OCI-LY1 (cell line): ENCODE data around the gene ART3.

ENCODE experiments used
- H2AFZ ChIP-seq: fragments of 200-600 bp; sonication (generic), shearing (Covaris generic); 2 replicates; pipeline ENCODE4 v1.6.0; 2014; ENCODE audit warnings: antibody characterized with exemption, mild to moderate bottlenecking, low read length
- H3F3A ChIP-seq: fragments of 200-600 bp; sonication (generic), shearing (Covaris generic); 2 replicates; pipeline ENCODE4 v1.6.0; 2014; ENCODE audit warnings: mild to moderate bottlenecking, antibody characterized with exemption, low read length, moderate library complexity; ENCODE audit not compliant: insufficient read depth
- H3K27ac ChIP-seq: fragments of 200-600 bp; sonication (generic); 2 replicates; pipeline ENCODE4 v1.5.1; 2014; ENCODE audit warnings: low read length, mixed run types, mild to moderate bottlenecking, low read depth; ENCODE audit not compliant: poor library complexity, severe bottlenecking
- H3K27me3 ChIP-seq: fragments of 200-600 bp; sonication (generic); 2 replicates; pipeline ENCODE4 v1.6.0; 2014; ENCODE audit warnings: antibody characterized with exemption, mild to moderate bottlenecking, low read length, moderate library complexity; ENCODE audit not compliant: insufficient read depth
- H3K36me3 ChIP-seq: fragments of 200-600 bp; sonication (generic); 2 replicates; pipeline ENCODE4 v1.6.1; 2014; ENCODE audit warnings: mild to moderate bottlenecking, antibody characterized with exemption, low read length, moderate library complexity, mixed read lengths; ENCODE audit not compliant: insufficient read depth
- H3K4me1 ChIP-seq: fragments of 200-600 bp; sonication (generic); 2 replicates; pipeline ENCODE4 v1.5.1; 2014; ENCODE audit warnings: mild to moderate bottlenecking, low read length, moderate library complexity; ENCODE audit not compliant: insufficient read depth, severe bottlenecking
- H3K4me2 ChIP-seq: fragments of 200-600 bp; sonication (generic), shearing (Covaris generic); 2 replicates; pipeline ENCODE4 v1.6.1; 2014; ENCODE audit warnings: low read length
- H3K4me3 ChIP-seq: fragments of 200-600 bp; sonication (generic); 2 replicates; pipeline ENCODE4 v1.5.1; 2014; ENCODE audit warnings: low read length, low read depth, mild to moderate bottlenecking, mixed read lengths; ENCODE audit not compliant: poor library complexity, severe bottlenecking
- H3K79me2 ChIP-seq: fragments of 200-600 bp; shearing (Covaris generic); 2 replicates; pipeline ENCODE4 v1.6.1; 2016; ENCODE audit warnings: mixed run types, low read length, mixed read lengths; ENCODE audit not compliant: insufficient read depth
- H3K9ac ChIP-seq: fragments of 200-600 bp; sonication (generic), shearing (Covaris generic); 2 replicates; pipeline ENCODE4 v1.6.1; 2014; ENCODE audit warnings: mild to moderate bottlenecking, low read length, mixed read lengths
- H3K9me2 ChIP-seq: fragments of 200-600 bp; sonication (generic), shearing (Covaris generic); 2 replicates; pipeline ENCODE4 v1.6.1; 2014; ENCODE audit warnings: low read depth, mild to moderate bottlenecking, low read length, mixed read lengths
- H3K9me3 ChIP-seq: fragments of 200-600 bp; shearing (Covaris generic); 2 replicates; pipeline ENCODE4 v1.6.1; 2014; ENCODE audit warnings: low read length, mixed read lengths
- H4K20me1 ChIP-seq: fragments of 200-600 bp; sonication (generic), shearing (Covaris generic); 2 replicates; pipeline ENCODE4 v1.6.0; 2016; ENCODE audit warnings: mild to moderate bottlenecking, low read length; ENCODE audit not compliant: insufficient read depth
- EZH2 ChIP-seq: fragments of 200-600 bp; sonication (generic), shearing (Covaris generic); IDR thresholded peaks from 2 replicates; pipeline ENCODE4 v1.8.0; 2017; ENCODE audit warnings: borderline replicate concordance, mixed run types, mild to moderate bottlenecking, antibody characterized with exemption, low read length, moderate library complexity, mixed read lengths
- TF ChIP-seq, protein P1 (sequence below): fragments of 200-600 bp; sonication (generic), shearing (Covaris generic); IDR thresholded peaks from 2 replicates; pipeline ENCODE4 v1.5.1; 2017; ENCODE audit warnings: mild to moderate bottlenecking, antibody characterized with exemption, low read length, moderate library complexity, mixed read lengths

The ART3 gene

GRCh38 chr4:76155979-76156378 lies 81.5 kb downstream of the ART3 start:
- Histone ChIP-seq H3K9me3 (no peaks in the 10 kb centered on the region), H3K4me2 (no peak overlapping the region), H3K9me2 (no peaks in the 10 kb centered on the region), H3K27ac (no peak overlapping the region), H2AFZ (no peak overlapping the region), H3K27me3 (no peaks in the 10 kb centered on the region), H3K36me3 (no peaks in the 10 kb centered on the region), H3K4me3 (no peak overlapping the region), H3F3A (no peaks in the 10 kb centered on the region), H3K4me1 (no peaks in the 10 kb centered on the region), H3K79me2 (no peaks in the 10 kb centered on the region), H3K9ac (no peak overlapping the region), H4K20me1 (no peaks in the 10 kb centered on the region)
- TF ChIP-seq, protein P1, sequence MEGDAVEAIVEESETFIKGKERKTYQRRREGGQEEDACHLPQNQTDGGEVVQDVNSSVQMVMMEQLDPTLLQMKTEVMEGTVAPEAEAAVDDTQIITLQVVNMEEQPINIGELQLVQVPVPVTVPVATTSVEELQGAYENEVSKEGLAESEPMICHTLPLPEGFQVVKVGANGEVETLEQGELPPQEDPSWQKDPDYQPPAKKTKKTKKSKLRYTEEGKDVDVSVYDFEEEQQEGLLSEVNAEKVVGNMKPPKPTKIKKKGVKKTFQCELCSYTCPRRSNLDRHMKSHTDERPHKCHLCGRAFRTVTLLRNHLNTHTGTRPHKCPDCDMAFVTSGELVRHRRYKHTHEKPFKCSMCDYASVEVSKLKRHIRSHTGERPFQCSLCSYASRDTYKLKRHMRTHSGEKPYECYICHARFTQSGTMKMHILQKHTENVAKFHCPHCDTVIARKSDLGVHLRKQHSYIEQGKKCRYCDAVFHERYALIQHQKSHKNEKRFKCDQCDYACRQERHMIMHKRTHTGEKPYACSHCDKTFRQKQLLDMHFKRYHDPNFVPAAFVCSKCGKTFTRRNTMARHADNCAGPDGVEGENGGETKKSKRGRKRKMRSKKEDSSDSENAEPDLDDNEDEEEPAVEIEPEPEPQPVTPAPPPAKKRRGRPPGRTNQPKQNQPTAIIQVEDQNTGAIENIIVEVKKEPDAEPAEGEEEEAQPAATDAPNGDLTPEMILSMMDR: no peak
- TF ChIP-seq EZH2: no peak

DNA sequence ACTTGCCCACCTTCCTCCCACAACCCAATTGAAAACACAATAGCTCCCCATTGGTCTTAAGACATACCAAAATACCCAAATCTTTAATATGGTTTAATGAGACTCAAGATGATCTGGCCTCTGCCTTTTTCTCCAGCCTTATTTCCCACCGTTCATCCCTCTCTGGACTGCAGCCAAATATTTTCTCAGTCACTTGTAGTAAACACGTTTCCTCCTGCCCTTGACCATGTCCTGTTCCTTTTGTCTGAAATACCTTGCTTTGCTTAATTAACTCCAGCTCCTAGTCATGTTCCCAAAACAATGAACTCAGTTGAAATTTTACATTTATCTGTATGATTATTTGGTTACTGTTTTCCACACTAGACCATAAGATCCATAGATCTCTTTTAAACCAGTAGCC lies 82.1 kb downstream of the ART3 start:
- Histone ChIP-seq H3K9me3 (no peaks in the 10 kb centered on the region), H3F3A (no peaks in the 10 kb centered on the region), H4K20me1 (no peaks in the 10 kb centered on the region), H3K27ac (no peak overlapping the region), H3K4me3 (no peak overlapping the region), H3K4me2 (no peak overlapping the region), H3K27me3 (no peaks in the 10 kb centered on the region), H3K9ac (no peak overlapping the region), H3K9me2 (no peaks in the 10 kb centered on the region), H3K36me3 (no peaks in the 10 kb centered on the region), H2AFZ (no peak overlapping the region), H3K4me1 (no peaks in the 10 kb centered on the region), H3K79me2 (no peaks in the 10 kb centered on the region)
- TF ChIP-seq EZH2: no peak
- TF ChIP-seq, protein P1: no peak

GRCh38 chr4:76160355-76160754 lies 85.8 kb downstream of the ART3 start:
- no peaks in the 10 kb centered on the region for H3K9me3 ChIP-seq
- H3K36me3 ChIP-seq: no peaks in the 10 kb centered on the region
- no peaks in the 10 kb centered on the region for H4K20me1 ChIP-seq
- H3K4me3 ChIP-seq: no peak overlapping the region
- TF ChIP-seq, protein P1: no peak
- TF ChIP-seq EZH2: no peak
- H3K9me2 ChIP-seq: no peaks in the 10 kb centered on the region
- no peaks in the 10 kb centered on the region for H3K4me1 ChIP-seq
- H3F3A ChIP-seq: no peaks in the 10 kb centered on the region
- H2AFZ ChIP-seq: no peak overlapping the region
- no peaks in the 10 kb centered on the region for H3K79me2 ChIP-seq
- H3K9ac ChIP-seq: no peak overlapping the region
- H3K27ac ChIP-seq: no peak overlapping the region
- H3K27me3 ChIP-seq: no peaks in the 10 kb centered on the region
- no peak overlapping the region for H3K4me2 ChIP-seq
